NOMO-1 treated with DMSO at 0.1 percent for 48 hours (cell line): Measurements from ENCODE around the gene WDHD1.
"Not testable (repeated sequence)": the region's sequence is repeated elsewhere in the genome, so short reads cannot be mapped to it uniquely, and the experiment has no call there.

Source experiments
- DNase-seq: peaks from one replicate; lab custom pipeline; 2025; ENCODE audit not compliant: unreplicated experiment; lab: John Stamatoyannopoulos, UW

The WDHD1 gene, protein sequence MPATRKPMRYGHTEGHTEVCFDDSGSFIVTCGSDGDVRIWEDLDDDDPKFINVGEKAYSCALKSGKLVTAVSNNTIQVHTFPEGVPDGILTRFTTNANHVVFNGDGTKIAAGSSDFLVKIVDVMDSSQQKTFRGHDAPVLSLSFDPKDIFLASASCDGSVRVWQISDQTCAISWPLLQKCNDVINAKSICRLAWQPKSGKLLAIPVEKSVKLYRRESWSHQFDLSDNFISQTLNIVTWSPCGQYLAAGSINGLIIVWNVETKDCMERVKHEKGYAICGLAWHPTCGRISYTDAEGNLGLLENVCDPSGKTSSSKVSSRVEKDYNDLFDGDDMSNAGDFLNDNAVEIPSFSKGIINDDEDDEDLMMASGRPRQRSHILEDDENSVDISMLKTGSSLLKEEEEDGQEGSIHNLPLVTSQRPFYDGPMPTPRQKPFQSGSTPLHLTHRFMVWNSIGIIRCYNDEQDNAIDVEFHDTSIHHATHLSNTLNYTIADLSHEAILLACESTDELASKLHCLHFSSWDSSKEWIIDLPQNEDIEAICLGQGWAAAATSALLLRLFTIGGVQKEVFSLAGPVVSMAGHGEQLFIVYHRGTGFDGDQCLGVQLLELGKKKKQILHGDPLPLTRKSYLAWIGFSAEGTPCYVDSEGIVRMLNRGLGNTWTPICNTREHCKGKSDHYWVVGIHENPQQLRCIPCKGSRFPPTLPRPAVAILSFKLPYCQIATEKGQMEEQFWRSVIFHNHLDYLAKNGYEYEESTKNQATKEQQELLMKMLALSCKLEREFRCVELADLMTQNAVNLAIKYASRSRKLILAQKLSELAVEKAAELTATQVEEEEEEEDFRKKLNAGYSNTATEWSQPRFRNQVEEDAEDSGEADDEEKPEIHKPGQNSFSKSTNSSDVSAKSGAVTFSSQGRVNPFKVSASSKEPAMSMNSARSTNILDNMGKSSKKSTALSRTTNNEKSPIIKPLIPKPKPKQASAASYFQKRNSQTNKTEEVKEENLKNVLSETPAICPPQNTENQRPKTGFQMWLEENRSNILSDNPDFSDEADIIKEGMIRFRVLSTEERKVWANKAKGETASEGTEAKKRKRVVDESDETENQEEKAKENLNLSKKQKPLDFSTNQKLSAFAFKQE

DNA sequence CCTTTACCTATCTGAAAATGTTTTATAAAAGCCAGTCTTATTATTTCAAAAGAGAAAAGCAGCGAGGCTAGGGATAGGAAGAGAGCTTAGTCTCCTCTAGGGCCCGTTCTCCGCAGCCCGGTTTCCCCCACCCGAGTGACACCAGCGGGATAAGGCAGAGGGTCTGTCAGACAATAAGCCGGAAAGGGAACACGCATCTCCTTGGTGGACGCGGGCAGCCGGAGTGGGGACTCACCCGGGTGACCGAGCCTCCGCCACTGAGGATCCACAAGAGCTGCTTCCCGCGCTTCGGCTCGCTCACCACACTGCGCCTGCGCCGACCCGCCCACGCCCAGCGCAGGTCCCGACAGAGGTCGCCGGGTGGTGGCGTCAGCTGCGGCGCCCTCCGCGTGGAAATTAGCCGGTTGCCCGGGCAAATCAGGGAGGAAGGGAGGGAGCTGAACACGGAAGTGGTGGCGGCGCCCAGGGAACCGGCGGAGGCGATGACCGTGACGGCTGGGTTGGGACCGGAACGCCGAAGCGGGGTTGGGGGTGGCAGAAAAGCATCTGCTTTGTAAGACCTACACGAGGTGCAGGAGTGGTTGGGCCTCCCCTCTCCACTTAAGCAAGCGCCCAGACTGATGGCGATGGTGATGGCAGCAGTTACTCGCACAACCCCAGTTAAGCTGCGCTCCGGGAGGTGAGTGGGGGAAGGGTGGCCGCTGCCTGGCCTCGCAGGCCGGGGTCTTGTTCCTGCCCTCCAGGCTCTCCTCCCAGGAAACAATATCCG lies at the start of gene WDHD1, which contains the start of gene SOCS4:
TSS of gene WDHD1 (minus strand) at position 307 of the 769 bp plus-strand sequence. CDS start 312 bp downstream, outside the sequence.
TSS of gene SOCS4 (plus strand) at position 444 of the 769 bp plus-strand sequence. CDS start 15,806 bp downstream, outside the sequence.
- DNase-seq, result peak; percentile 92

DNA sequence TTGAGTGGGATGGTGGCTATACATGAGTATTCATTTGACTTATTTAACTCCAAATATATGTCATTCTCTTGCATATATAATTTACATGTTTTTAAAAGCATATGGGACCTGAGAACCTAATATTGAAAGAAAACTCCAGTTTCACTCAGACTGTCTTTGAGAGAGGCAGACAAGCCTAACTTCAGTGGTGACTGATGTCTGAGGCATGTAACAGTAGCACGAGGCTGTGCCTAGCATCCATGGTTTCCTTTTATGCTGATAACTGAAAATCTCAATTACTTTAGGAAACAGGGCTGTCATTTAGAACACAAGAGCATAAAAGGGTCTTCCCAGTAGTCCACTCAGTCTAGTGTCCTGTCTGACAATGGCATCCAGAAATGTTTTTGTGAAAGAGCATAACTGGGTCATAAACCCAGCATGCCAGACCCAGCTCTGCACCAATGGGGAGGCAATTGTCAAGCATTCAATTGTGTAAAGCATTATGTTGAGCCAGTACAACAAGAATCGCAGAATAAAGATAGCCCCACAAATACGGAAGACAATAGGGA lies 48.8 kb upstream of the WDHD1 start:
- DNase-seq, result no peak

DNA sequence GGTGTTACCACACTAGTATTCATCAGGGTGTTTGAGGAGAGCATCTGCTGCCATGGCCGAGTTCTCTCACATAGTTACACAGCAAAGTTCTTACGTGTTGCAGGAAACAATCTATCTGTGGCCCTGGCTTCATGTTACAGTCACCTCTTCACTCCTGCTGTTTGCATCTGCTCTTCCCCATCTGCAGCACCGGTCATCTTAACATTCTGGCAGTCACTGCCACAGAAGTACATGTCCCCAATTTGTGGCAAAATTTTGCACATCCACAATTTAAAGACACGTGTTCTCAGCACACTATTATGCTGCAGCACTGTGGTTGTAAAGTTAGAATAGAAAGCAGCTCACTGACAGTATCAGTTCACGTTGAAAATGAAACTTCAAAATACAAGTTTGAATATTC lies 47.8 kb upstream of the WDHD1 start:
- no peak for DNase-seq

DNA sequence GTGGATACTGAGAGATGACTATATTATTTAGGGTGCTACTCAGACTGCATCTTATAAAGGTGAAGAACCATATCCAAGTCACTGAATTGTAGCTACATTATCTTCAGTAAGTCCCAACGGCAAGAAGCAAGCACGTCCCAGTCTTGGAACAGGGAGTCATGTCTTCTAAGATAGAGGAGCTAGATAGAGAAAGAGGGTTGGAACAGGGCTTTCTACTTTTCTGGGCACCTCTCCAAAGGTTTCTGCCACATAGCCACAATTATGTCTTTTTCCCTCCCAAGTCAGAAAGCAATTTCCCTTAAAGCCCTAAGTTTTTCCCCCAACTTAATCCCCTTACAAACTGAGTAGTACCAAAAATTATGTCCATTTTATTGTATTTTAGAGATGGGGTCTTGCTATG lies 47.0 kb upstream of the WDHD1 start:
- DNase-seq, result no peak

DNA sequence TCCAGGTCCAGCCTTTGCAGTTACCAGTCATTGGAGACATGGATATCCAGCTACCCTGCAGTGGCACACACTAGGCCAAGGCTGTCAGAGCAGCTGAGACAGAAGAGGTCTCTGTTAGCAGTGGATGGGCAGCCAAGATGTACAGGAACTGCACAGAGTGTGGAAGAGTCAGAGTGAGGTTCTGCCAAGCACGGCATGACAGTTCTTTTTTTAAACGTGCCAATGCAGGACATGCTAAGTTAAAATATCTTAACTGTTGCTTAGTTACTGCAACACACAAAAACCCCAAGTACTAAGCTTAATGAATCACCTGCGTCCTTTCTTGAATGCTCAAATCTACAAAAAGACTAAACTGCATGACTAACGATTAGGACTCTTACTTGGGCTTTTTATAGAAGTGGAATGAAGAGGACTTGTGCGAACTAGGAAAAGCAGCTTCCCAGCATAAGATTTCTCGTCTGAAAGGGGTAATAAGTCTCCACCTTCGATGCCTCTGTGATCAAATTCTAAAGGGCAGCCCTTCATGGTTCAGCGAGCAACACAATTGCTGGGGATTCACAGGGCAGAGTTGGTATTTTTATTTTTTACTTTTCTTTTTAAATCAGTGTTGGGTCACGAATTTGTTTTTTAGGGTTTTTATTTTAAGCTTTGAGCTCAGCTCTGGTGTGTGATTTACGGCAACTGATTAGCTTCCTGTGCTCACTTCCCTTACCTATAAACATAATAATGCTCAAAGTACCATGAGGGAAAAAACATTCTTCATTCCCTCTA lies 45.2 kb upstream of the WDHD1 start:
- DNase-seq, result peak; percentile 41

DNA sequence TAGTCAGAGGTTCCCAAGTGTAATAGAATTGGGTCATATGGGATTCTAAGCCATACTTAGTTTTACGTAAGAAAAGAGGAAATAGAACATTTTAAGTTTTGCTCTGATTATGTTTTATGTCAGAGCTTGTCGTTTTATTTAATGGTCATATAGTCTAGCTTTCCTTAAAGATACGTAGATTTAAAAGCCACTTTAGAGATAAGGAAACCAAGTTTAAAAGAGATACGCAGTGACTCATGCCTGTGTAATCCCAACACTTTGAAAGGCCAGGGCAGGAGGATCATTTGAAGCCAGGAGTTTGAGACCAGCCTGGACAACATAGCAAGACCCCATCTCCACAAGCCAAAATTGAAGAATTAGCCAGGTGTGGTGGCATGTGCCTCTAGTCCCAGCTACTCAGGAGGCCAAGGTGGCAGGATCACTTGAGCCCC lies 44.1 kb upstream of the WDHD1 start:
- peak; percentile 12 for DNase-seq

DNA sequence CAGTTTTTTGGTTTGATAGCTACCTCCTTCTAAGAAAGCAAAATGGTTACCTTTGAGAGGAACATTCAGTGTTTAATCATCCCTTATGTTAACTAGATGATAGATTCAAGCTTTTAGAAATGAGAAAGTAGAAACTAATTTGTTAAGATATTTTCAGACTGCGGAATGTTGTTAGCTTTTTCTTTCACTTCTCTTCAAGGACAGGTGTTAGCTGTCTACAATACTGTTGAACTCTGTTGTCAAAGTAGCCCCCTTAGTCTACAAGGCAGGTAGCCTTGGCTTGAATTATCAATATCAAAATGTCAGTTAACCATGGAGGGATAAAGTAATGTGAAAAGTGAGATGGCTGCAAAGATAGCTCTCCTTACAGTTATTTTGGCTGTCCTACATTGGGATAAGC lies 39.3 kb upstream of the WDHD1 start:
- DNase-seq, result no peak

DNA sequence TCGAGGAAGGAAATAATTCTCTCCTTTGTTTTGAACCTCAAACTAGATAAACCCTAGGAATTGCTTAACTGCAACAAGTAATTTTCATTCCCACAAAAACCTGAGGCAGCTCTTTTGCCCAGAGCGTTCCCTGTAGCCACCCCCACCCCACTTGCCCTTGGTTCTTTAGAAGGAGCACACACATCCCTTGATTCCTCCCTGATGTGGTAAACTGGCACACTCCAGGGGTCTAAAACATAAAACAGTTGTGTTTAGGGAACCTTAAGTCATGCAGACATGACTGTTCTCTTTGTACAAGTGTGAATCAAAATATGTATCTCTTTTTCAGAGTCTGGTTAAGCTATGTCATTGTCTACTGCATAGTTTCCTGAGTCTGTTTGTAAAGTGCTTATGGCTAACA lies 38.5 kb upstream of the WDHD1 start:
- no peak for DNase-seq

DNA sequence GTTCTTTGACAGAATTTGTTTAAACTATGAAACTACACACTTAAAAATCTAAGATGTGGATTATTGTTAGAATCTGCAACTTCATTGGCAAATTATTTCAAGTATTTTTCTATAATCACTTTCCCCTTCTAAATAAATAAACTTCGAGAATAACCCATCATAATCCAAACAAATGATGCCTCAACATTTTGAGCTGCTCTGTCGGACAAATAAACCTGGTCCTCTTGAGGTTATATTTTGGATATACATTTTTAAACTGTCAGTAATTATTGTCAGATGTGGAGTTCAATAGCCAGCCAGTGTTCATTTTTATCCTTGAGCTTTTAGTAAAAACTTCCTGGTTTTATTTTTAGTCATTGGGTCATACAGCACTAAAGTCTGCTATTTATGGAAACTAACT lies 38.0 kb upstream of the WDHD1 start:
- DNase-seq, result not testable (repeated sequence)

DNA sequence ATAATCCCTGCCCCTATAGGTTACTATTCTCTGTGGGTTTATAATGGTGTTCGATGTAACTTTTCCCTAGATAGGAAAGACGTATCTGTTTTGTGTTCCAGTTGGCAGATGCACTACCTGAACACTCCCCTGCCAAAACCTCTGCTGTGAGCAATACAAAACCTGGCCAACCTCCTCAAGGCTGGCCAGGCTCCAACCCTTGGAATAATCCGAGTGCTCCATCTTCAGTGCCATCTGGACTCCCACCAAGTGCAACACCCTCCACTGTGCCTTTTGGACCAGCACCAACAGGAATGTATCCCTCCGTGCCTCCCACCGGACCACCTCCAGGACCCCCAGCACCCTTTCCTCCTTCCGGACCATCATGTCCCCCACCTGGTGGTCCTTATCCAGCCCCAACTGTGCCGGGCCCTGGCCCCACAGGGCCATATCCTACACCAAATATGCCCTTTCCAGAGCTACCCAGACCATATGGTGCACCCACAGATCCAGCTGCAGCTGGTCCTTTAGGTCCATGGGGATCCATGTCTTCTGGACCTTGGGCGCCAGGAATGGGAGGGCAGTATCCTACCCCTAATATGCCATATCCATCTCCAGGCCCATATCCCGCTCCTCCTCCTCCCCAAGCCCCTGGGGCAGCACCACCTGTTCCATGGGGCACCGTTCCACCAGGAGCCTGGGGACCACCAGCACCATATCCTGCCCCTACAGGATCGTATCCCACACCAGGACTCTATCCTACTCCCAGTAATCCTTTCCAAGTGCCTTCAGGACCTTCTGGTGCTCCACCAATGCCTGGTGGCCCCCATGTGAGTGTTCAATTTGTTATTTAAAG lies 35.8 kb upstream of the WDHD1 start:
- no peak for DNase-seq

DNA sequence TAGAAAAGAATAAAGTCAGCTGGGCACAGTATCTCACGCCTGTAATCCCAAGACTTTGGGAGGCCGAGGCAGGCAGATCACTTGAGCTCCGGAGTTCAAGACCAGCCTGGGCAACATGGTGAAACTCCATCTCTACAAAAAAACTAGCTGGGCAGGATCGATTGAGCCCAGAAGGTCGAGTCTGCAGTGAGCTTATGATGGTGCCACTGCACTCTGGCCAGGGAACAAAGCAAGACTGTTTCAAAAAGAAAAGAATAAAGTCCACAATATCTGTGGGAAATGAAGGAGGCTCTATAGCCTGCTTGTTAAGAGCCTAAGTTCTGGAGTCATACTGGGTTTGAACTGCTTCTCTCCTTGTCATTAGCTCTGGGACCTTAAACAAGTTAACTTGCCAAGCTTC lies 32.4 kb upstream of the WDHD1 start:
- DNase-seq, result no peak

DNA sequence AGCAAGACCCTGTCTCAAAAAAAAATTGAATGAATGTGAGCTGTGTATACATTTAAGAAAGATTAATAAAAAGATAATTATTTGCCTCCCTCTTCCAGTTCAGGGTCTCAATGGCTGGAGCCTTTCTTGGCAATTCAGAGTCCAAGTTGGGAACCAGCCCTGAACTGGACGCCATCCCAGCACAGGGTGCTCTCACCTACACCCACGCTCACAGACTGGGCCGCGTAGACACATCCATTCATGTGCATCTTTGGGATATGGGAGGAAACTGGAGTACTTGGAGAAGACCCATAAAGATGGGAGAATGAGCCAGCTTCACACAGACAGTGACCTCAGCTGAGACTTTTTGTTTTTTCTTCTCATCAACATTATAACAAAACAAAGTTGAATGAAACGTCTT lies 31.0 kb upstream of the WDHD1 start:
- no peak for DNase-seq

DNA sequence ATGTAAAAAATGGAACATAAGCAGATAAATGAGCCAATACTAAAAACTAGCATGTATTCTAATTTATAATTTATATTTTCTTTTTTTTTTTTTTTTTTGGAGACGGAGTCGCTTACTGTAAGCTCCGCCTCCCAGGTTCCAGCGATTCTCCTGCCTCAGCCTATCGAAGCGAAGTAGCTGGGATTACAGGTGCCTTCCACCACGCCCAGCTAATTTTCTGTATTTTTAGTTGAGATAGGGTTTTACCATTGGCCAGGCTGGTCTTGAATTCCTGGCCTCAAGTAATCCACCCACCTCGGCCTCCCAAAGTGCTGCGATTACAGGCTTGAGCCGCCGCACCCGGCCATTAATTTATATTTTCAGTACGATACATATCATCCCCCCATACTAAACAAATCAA lies 27.2 kb upstream of the WDHD1 start:
- DNase-seq, result no peak

DNA sequence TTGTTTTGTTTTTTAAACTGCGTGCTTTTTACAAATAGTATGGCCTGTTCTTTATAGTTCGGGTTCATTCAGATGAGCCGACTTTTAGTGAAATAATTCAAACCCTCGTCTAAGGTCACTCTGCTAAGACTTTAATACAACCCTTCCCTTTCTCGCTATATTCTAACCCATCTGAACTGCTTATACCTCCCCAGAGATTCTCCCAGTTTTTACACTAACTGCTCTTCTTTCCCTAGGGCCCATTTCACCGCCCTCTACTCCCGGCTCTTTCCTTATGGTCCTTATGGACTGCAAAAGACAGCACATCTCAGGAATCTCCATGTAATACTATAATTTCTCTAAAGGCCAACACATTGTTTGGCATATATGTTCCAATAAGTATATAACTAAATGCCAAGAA lies 26.6 kb upstream of the WDHD1 start:
- no peak for DNase-seq

DNA sequence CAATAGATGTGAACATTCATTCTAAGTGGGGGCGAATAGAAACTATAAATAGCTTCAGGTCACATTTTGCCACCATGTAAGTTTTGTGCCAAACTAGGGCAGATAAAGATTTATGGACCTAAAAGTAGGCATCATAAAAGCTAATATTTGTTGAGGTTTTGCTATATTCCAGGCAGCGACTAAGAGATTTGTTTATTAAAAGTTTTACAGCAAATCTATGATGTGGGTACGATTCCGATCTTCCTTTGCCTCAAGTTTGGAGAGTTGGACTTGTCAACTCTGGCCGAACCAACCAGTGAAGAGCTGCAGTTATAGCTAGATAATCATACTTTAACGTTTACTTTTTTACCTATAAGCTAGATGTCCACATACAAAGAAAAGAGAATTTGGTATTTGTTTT lies 26.1 kb upstream of the WDHD1 start:
- no peak for DNase-seq

DNA sequence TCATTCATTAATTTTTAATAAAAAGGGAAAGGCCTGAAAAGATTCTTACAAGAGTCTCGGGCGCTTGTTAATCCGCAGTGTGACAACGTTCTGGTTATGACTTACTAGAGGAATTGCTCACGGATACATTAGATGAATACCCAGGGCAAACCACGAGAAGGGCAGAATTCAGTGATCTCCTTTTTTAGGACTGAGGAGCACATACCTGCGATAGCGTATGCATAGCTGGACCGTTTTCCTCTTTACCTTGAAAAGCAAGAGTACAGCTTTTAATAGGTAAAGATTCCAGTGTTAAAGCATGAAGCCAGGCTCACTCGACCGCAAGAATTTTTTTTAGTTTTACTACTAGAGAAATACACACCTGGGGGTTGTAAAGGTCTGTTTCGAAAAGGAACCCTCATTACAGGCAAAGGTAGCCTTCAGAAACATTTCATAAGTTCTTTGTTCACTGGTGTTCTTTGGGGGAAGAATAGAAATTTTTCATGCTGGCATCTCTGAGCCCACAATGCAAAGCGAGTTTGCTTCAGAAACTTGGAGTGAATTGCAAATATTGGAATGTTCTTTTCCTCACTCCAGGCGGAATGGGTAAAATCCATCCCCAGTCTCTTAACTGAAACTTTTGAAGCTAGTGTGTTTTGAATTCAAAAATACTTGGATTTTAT lies 25.5 kb upstream of the WDHD1 start:
- DNase-seq, result no peak

DNA sequence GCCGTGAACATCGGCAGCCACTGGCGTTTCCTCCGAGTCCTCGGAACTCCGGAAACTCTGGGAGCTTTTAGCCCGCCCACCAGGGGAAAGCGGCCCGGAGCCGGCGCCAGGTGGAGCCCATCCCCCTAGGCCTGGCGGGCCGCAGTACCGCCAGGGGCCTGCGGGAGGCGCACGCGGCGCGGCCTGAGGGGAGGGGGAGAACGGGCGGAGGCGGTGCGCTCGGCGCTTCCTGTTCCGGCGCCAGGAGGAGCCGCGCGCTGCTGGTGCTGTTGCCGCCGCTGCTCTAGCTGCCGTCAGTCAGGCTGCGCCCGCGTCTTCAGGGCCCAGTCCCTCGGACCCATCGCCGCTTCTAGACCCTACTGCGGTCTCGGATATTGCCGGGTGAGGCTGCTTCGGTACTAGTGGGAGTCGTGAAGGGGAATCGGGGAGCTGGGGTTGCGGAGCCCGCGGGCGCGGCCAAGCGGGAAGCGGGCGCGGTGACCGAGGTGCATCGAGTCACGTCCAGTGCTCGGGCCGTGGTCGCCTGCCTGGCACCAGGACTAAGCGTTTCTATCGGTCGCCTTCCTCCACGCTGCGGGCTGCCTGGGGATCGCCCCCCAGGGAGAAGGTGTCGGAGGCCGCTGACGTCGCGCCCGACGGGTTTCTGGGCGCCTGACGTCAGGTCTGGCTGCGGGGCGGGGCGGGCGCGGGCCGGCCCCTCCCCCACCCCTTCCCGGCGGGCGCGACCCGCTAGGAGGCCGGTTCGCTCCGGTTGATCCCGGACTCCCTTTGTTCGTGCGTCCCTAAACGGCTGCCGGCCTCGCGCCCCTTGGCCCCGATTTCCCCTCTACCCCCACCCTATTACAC lies 24.7 kb upstream of the WDHD1 start, which contains the start of gene MAPK1IP1L:
TSS of gene MAPK1IP1L (plus strand) at position 225 of the 846 bp plus-strand sequence. CDS start 10,037 bp downstream, outside the sequence.
- peak; percentile 82 for DNase-seq
